Measurements from ENCODE around the gene SLC35F5.

- no peak for TF ChIP-seq POLR2A (IDR thresholded peaks at IDR 0.05; ENCODE audit: low read depth, low read length)
- TF ChIP-seq POLR2AphosphoS5 (IDR thresholded peaks at IDR 0.05; ENCODE audit: low read depth, low read length), result no peak
These were observed 49.3 kb downstream of the SLC35F5 start for GRCh38 chr2:113707106-113707505.
